ENCODE results near the gene TACC2. TPM values are rescaled to one million over a fixed set of nuclear protein-coding genes. Genes with fewer than 3 reads are reported as not detected.

The TACC2 gene
- 100 to 1,000 TPM in 1 of 4 donors, 10 to 100 TPM in 3; 46.5 to 106 (median 71.6) TPM for total RNA-seq

- H3K4me3 ChIP-seq, result peak within 1 kb of the TSS in 1 of 4 donors; percentile 43
- H3K9me3 ChIP-seq, result peaks cover 0 to 11% (median 7%) of the 10 kb centered on the region in 3 donors
- peaks cover 0 to 46% (median 15%) of the 10 kb centered on the region in 3 donors for H3K4me1 ChIP-seq
- H3K27ac ChIP-seq, result peak within 1 kb of the TSS; percentile 70 to 89 (median 78)
- TF ChIP-seq CTCF (IDR thresholded peaks at IDR 0.05), result no peak
- TF ChIP-seq POLR2A (IDR thresholded peaks at IDR 0.05), result no peak
- no peak for DNase-seq
- 59 to 70% methylated on average over 13 to 15 of the region's 15 CpGs for WGBS, 2 donors
- H3K27me3 ChIP-seq, result no peaks in the 10 kb centered on the region
- H3K36me3 ChIP-seq, result no peaks in the 10 kb centered on the region
- intact Hi-C loops (cut with DNase I), result no loop called here
Measured at GRCh38 chr10:121988361-121989324, at the start of gene TACC2. TSS of gene TACC2 (plus strand) at chr10:121989163. CDS start at chr10:122021982, 32,819 bp downstream.

GRCh38 chr10:121941532-121941931, 47.4 kb upstream of the TACC2 start:
- TF ChIP-seq POLR2A (IDR thresholded peaks at IDR 0.05) (no peak), CTCF (IDR thresholded peaks at IDR 0.05) (no peak)
- Histone ChIP-seq H3K9me3 (no peaks in the 10 kb centered on the region), H3K4me3 (no peak overlapping the region), H3K4me1 (peaks cover 0 to 8% (median 0%) of the 10 kb centered on the region in 3 donors), H3K27me3 (no peaks in the 10 kb centered on the region), H3K36me3 (no peaks in the 10 kb centered on the region), H3K27ac (no peak overlapping the region)
- WGBS, 2 donors, result 78 to 86% methylated on average over 3 of the region's 3 CpGs
- DNase-seq, result no peak
- intact Hi-C loops (cut with DNase I), result no loop called here

- H3K36me3 ChIP-seq, result no peaks in the 10 kb centered on the region
- no peaks in the 10 kb centered on the region for H3K27me3 ChIP-seq
- H3K4me1 ChIP-seq, result peaks cover 0 to 8% (median 0%) of the 10 kb centered on the region in 3 donors
- 43 to 83% methylated on average over 2 of the region's 2 CpGs for WGBS, 2 donors
- intact Hi-C loops (cut with DNase I), result no loop called here
- TF ChIP-seq CTCF (IDR thresholded peaks at IDR 0.05) (no peak), POLR2A (IDR thresholded peaks at IDR 0.05) (no peak)
- H3K9me3 ChIP-seq, result no peaks in the 10 kb centered on the region
- H3K27ac ChIP-seq, result peak overlapping the region in 2 of 4 donors; percentile 9 to 34
- DNase-seq, result no peak
- H3K4me3 ChIP-seq, result no peak overlapping the region
Measured at GRCh38 chr10:121942749-121943416, 46.1 kb upstream of the TACC2 start.

- intact Hi-C loops (cut with DNase I), result no loop called here
- TF ChIP-seq POLR2A (IDR thresholded peaks at IDR 0.05), result no peak
- no peak for TF ChIP-seq CTCF (IDR thresholded peaks at IDR 0.05)
- Histone ChIP-seq H3K4me1 (peaks cover 0 to 6% (median 0%) of the 10 kb centered on the region in 3 donors), H3K27me3 (no peaks in the 10 kb centered on the region), H3K27ac (no peak overlapping the region), H3K4me3 (no peak overlapping the region), H3K9me3 (no peaks in the 10 kb centered on the region), H3K36me3 (peaks cover 0 to 6% (median 0%) of the 10 kb centered on the region in 3 donors)
- DNase-seq, result no peak
- 79 to 87% methylated on average over 7 of the region's 7 CpGs for WGBS, 2 donors
Measured at GRCh38 chr10:121947343-121948330, 41.3 kb upstream of the TACC2 start.
